HepG2 (cell line): ENCODE data around the gene PDZD11. TPM values are rescaled to one million over a fixed set of nuclear protein-coding genes. Genes with fewer than 3 reads are reported as not detected.

Source experiments
- BCL6 ChIP-seq: IDR thresholded peaks from 2 replicates; pipeline ENCODE4 v1.6.1; 2016; ENCODE audit warnings: missing genetic modification reagents, missing compliant biosample characterization
- CEBPZ ChIP-seq: IDR thresholded peaks from 2 replicates; pipeline ENCODE4 v1.6.1; 2012; ENCODE audit warnings: low read length, improper control_type of control experiment
- NCOA5 ChIP-seq: sonication (generic); formaldehyde crosslinking; IDR thresholded peaks from 2 replicates; pipeline ENCODE4 v1.4.0; 2020; ENCODE audit warnings: missing genetic modification reagents
- NFATC3 ChIP-seq: sonication (generic); formaldehyde crosslinking; IDR thresholded peaks from 2 replicates; pipeline ENCODE4 v1.5.1; 2020; ENCODE audit warnings: mild to moderate bottlenecking, missing genetic modification reagents
- PCBP1 ChIP-seq: fragments of 200-400 bp; formaldehyde crosslinking; IDR thresholded peaks from 2 replicates; pipeline ENCODE4 v1.6.1; 2017; ENCODE audit warnings: mild to moderate bottlenecking, low read depth, low read length, borderline replicate concordance
- POGZ ChIP-seq: sonication (generic); formaldehyde crosslinking; IDR thresholded peaks from 2 replicates; pipeline ENCODE4 v1.4.0; 2020; ENCODE audit warnings: mild to moderate bottlenecking, missing genetic modification reagents
- SIN3B ChIP-seq: fragments of 150-350 bp; IDR thresholded peaks from 2 replicates; pipeline ENCODE4 v1.6.1; 2014; ENCODE audit warnings: low read length
- THYN1 ChIP-seq: sonication (generic); formaldehyde crosslinking; IDR thresholded peaks from 2 replicates; pipeline ENCODE4 v1.8.1; 2023; ENCODE audit warnings: low read depth, mild to moderate bottlenecking, moderate library complexity, missing genetic modification reagents, borderline replicate concordance
- TIGD3 ChIP-seq: sonication (generic); formaldehyde crosslinking; IDR thresholded peaks from 2 replicates; pipeline ENCODE4 v1.5.1; 2020; ENCODE audit warnings: mild to moderate bottlenecking, missing genetic modification reagents, borderline replicate concordance
- ZBTB2 ChIP-seq: sonication (generic); formaldehyde crosslinking; IDR thresholded peaks from 2 replicates; pipeline ENCODE4 v1.8.0; 2022; ENCODE audit warnings: low read depth, missing genetic modification reagents
- ZFP1 ChIP-seq: IDR thresholded peaks from 2 replicates; pipeline ENCODE4 v1.6.1; 2016
- ZNF256 ChIP-seq: sonication (generic); formaldehyde crosslinking; conservative IDR thresholded peaks from 2 replicates; pipeline ENCODE4 v1.4.0; 2020; ENCODE audit warnings: missing genetic modification reagents
- ZNF484 ChIP-seq: sonication (generic); formaldehyde crosslinking; IDR thresholded peaks from 2 replicates; pipeline ENCODE4 v1.5.1; 2020; ENCODE audit warnings: mild to moderate bottlenecking, low read depth, missing genetic modification reagents, borderline replicate concordance
- ZNF501 ChIP-seq: sonication (generic); formaldehyde crosslinking; IDR thresholded peaks from 2 replicates; pipeline ENCODE4 v1.5.1; 2020; ENCODE audit warnings: mild to moderate bottlenecking, moderate library complexity, missing genetic modification reagents
- ZNF556 ChIP-seq: sonication (generic); formaldehyde crosslinking; IDR thresholded peaks from 2 replicates; pipeline ENCODE4 v1.4.0; 2020; ENCODE audit warnings: mild to moderate bottlenecking, missing genetic modification reagents, borderline replicate concordance
- ZNF672 ChIP-seq: sonication (generic); formaldehyde crosslinking; IDR thresholded peaks from 2 replicates; pipeline ENCODE4 v1.8.1; 2022; ENCODE audit warnings: missing genetic modification reagents
- ZNF782 ChIP-seq: sonication (generic); formaldehyde crosslinking; IDR thresholded peaks from 2 replicates; pipeline ENCODE4 v1.4.0; 2020; ENCODE audit warnings: missing genetic modification reagents, mild to moderate bottlenecking, borderline replicate concordance
- ZNF792 ChIP-seq: IDR thresholded peaks from 2 replicates; pipeline ENCODE4 v1.6.1; 2016
- ZNF878 ChIP-seq: sonication (generic); formaldehyde crosslinking; IDR thresholded peaks from 2 replicates; pipeline ENCODE4 v1.8.1; 2023; ENCODE audit warnings: mild to moderate bottlenecking, missing genetic modification reagents, moderate library complexity
- ZZZ3 ChIP-seq: sonication (generic); formaldehyde crosslinking; IDR thresholded peaks from 2 replicates; pipeline ENCODE4 v1.4.0; 2020; ENCODE audit warnings: missing genetic modification reagents, mild to moderate bottlenecking, borderline replicate concordance
- polyA plus RNA-seq, 8 experiments: library from polyadenylated mRNA; depleted of rRNA in 3 of 8; stranded (reverse) in 7 of 8; unstranded in 1 of 8; fragments of >200 nt; fragmentation: Illumina TruSeq in 4 of 8; extraction: Trizol in 4 of 8; gene quantifications; 2 replicates each; pipeline versions ENCODE4 v1.2.1 to v1.2.3, GENCODE V29; 2011 to 2016; ENCODE audit warnings: low read depth in 4 of 8, missing spikeins in 1 of 8, mixed read lengths in 1 of 8; ENCODE audit not compliant: insufficient read depth in 1 of 8
- total RNA-seq, 5 experiments: library from RNA; depleted of rRNA; stranded (reverse); fragments of >200 nt; fragmentation: Illumina TruSeq; extraction: Trizol; gene quantifications; 2 replicates each; pipeline ENCODE4 v1.2.3, GENCODE V29; 2016; ENCODE audit warnings: low read depth in 1 of 5

Gene PDZD11
- total and polyA plus RNA-seq, 2 of the 13 experiments (the other 11 are each of a cell fraction or from before 2014, with no cell fraction given) = 29.1 to 47.0 TPM

- TF ChIP-seq POGZ (CRISPR knock-in tag) = peak; percentile 50; the same call in 1 of the 2 replicates
- TF ChIP-seq ZBTB2 (CRISPR knock-in tag) = peak; percentile 51; the same call in 1 of the 2 replicates
- TF ChIP-seq THYN1 (CRISPR knock-in tag) = no peak
- TF ChIP-seq ZNF484 = no peak
- TF ChIP-seq ZFP1 (CRISPR knock-in tag) = no peak
- no peak for TF ChIP-seq NCOA5 (CRISPR knock-in tag)
- TF ChIP-seq TIGD3 (CRISPR knock-in tag) = no peak
- no peak for TF ChIP-seq ZNF256 (CRISPR knock-in tag)
- TF ChIP-seq ZNF792 = no peak
- TF ChIP-seq ZZZ3 (CRISPR knock-in tag) = no peak
- TF ChIP-seq ZNF501 (CRISPR knock-in tag) = 0 out of 2 replicates have a peak, but pooled peaks have one; percentile 26
- no peak for TF ChIP-seq ZNF878 (CRISPR knock-in tag)
- TF ChIP-seq ZNF672 = no peak
- no peak for TF ChIP-seq NFATC3 (CRISPR knock-in tag)
- no peak for TF ChIP-seq PCBP1
- TF ChIP-seq ZNF556 (CRISPR knock-in tag) = no peak
- TF ChIP-seq BCL6 (CRISPR knock-in tag) = no peak
- TF ChIP-seq ZNF782 (CRISPR knock-in tag) = no peak
- TF ChIP-seq CEBPZ = no peak
- peak; percentile 90 for TF ChIP-seq SIN3B
These were observed at the start of gene PDZD11, which contains the start of gene KIF4A (continued) for GRCh38 chrX:70289793-70290770.
